ENCODE data around the gene METTL8.

The METTL8 gene

GRCh38 chr2:171341394-171342066 is 92.3 kb downstream of the METTL8 start:
- TF ChIP-seq CTCF (IDR thresholded peaks at IDR 0.05; ENCODE audit: insufficient read depth, low read length, missing control alignments) = no peak
- H3K4me3 ChIP-seq (ENCODE audit: low read depth, low read length) = no peak overlapping the region
- no peak for DNase-seq (ENCODE audit: low read depth, low spot score)
- ChIA-PET POLR2A (no interaction called here), CTCF (no interaction called here)

- POLR2A ChIA-PET = no interaction called here
- DNase-seq (ENCODE audit: low read depth, low spot score) = no peak
- CTCF ChIA-PET = interaction anchor here (0.6 kb wide), 1 partner anchor 13 kb away, joined by 3 read pairs; no protein-coding TSS in a partner anchor
- no peak for TF ChIP-seq CTCF (IDR thresholded peaks at IDR 0.05; ENCODE audit: insufficient read depth, low read length, missing control alignments)
- H3K4me3 ChIP-seq (ENCODE audit: low read depth, low read length) = no peak overlapping the region
These were observed 98.8 kb downstream of the METTL8 start for GRCh38 chr2:171334946-171335345.

- TF ChIP-seq CTCF (IDR thresholded peaks at IDR 0.05; ENCODE audit: insufficient read depth, low read length, missing control alignments) = no peak
- H3K4me3 ChIP-seq (ENCODE audit: low read depth, low read length) = no peak overlapping the region
- CTCF ChIA-PET = interaction anchor here (0.6 to 1.3 kb wide), 3 partner anchors 12 to 247 kb away, joined by 3 to 4 read pairs (median 4); no protein-coding TSS in a partner anchor
- DNase-seq (ENCODE audit: low read depth, low spot score) = no peak
- POLR2A ChIA-PET = no interaction called here
These were observed 99.6 kb downstream of the METTL8 start for GRCh38 chr2:171334171-171334570.

- DNase-seq (ENCODE audit: low read depth, low spot score) = no peak
- TF ChIP-seq CTCF (IDR thresholded peaks at IDR 0.05; ENCODE audit: insufficient read depth, low read length, missing control alignments) = no peak
- no peak overlapping the region for H3K4me3 ChIP-seq (ENCODE audit: low read depth, low read length)
- ChIA-PET CTCF (interaction anchor here (0.7 kb wide), 1 partner anchor 86 kb away, joined by 3 read pairs; no protein-coding TSS in a partner anchor), POLR2A (no interaction called here)
These were observed 103.4 kb downstream of the METTL8 start for GRCh38 chr2:171330155-171330956.

- no peak for DNase-seq (ENCODE audit: low read depth, low spot score)
- CTCF ChIA-PET = interaction anchor here (1.3 kb wide), 1 partner anchor 17 kb away, joined by 3 read pairs; no protein-coding TSS in a partner anchor
- POLR2A ChIA-PET = no interaction called here
- H3K4me3 ChIP-seq (ENCODE audit: low read depth, low read length) = no peak overlapping the region
- no peak for TF ChIP-seq CTCF (IDR thresholded peaks at IDR 0.05; ENCODE audit: insufficient read depth, low read length, missing control alignments)
These were observed 106.7 kb downstream of the METTL8 start for GRCh38 chr2:171327043-171327496.
